Measurements from ENCODE around the gene MBD5.

- no peak for TF ChIP-seq CTCF (conservative IDR thresholded peaks at IDR 0.05)
- no peak for TF ChIP-seq ZFX (IDR thresholded peaks at IDR 0.05)
Measured at GRCh38 chr2:148202237-148202636, 181.3 kb downstream of the MBD5 start.
